GM12865 (cell line): Measurements from ENCODE around the gene SEL1L2.

Source experiments
- DNase-seq: peaks from one replicate; pipeline ENCODE4 v3.0.0; 2010; ENCODE audit warnings: low read depth
- H3K4me3 ChIP-seq: 2 replicates; pipeline ENCODE4 v1.5.1; 2011; ENCODE audit warnings: mild to moderate bottlenecking, low read depth, low read length, control low read depth
- CTCF ChIP-seq: IDR thresholded peaks from 2 replicates; pipeline ENCODE4 v1.5.1; 2011; ENCODE audit warnings: low read length, control low read depth, low read depth, inconsistent platforms; ENCODE audit not compliant: insufficient read depth; ENCODE audit errors: missing control alignments

Gene SEL1L2

GRCh38 chr20:13852306-13852705 is 138.1 kb downstream of the SEL1L2 start:
- DNase-seq: no peak
- no peak for TF ChIP-seq CTCF
- H3K4me3 ChIP-seq: no peak overlapping the region

GRCh38 chr20:13851279-13851678 is 139.1 kb downstream of the SEL1L2 start:
- DNase-seq: no peak

DNA sequence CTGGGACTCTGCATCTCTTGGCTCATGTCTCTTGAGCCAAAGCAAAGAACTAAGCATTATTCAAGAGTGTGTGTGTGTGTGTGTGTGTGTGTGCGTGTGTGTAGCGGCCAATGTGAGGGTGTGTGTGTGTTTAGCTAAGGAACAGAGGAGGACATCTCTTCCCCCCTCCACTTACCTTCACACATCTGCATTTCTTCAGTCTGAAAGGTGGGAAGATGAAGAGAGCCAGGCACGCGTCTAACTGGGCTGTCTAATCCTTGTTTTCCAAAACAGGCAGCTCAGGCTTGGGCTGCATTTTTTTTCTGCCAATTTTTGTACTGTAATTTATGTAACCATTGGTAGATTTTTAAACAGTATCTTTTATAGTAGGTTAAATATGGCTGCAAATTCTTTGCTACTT is 146.1 kb downstream of the SEL1L2 start:
- no peak for TF ChIP-seq CTCF
- DNase-seq: no peak
- H3K4me3 ChIP-seq: no peak overlapping the region

More at GRCh38 chr20:13851279-13851678, 139.1 kb downstream of the SEL1L2 start:
- no peak for TF ChIP-seq CTCF
- no peak overlapping the region for H3K4me3 ChIP-seq

DNA sequence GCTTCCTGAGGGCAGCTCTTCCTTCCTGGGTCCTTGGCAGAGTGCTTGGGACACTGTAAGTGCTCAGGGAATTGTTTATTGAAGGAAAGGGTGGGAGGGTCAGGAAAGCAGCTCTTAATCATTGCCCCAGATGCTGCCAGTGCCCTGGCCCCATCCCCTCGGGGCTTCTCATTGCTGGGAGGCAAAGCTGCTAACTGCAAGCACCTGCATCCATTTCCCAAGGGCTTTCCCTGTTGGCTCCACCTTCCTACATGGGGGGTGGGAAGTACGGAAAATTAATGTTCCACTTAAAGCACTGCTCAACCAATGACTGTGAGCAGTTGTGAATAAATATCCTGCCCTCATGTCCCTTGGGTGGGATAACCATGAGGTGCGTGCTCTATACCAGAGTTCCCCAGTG is 149.2 kb downstream of the SEL1L2 start:
- no peak for TF ChIP-seq CTCF
- no peak overlapping the region for H3K4me3 ChIP-seq
- DNase-seq: no peak

DNA sequence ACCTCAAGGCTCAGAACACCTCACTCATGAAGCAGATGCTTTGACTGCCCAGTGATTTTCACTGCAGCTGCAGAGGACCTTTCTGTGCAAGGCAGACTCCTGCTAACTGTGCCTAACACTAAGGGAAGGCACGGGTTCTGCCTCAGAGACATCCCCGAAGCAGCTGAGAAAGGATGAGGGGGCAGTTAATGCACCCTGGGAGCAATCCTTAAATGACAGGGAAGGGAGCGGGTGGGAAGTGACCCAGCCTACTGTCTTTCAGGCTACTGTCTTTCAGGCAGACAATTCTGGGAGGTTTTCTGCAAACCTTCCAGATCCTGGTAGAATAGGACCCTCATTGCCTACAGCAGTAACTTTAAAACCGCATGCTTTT is 150.3 kb downstream of the SEL1L2 start:
- no peak for DNase-seq
- no peak overlapping the region for H3K4me3 ChIP-seq
- no peak for TF ChIP-seq CTCF

DNA sequence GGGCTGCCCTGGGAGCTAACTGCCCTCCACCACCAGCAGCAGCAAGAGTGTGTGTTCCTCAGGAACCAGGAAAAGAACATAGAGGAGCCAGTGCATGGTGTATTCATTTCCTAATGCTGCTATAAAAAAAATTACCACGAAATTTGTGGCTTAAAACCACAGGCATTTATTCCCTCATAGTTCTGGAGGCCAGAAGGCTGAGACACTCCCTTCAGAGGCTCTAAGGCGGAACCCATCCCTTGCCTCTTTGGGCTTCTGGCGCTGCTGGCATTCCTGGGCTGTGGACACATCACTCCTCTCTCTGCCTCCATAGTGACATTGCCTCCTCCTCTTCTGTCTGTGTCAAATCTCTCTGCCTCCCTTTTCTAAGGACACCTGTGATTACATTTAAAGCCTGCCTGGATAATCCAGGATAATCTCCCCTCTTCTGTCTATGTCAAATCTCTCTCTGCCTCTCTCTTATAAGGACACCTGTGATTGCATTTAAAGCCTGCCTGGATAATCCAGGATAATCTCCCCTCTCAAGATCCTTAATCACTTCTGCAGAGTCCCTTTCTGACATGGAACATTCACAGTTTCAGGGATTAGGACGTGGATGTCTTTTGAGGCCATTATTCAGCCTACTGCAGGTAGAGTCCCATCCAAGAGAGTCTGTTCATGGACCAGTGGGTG is 150.9 kb downstream of the SEL1L2 start:
- no peak for DNase-seq
- H3K4me3 ChIP-seq: no peak overlapping the region
- TF ChIP-seq CTCF: no peak

DNA sequence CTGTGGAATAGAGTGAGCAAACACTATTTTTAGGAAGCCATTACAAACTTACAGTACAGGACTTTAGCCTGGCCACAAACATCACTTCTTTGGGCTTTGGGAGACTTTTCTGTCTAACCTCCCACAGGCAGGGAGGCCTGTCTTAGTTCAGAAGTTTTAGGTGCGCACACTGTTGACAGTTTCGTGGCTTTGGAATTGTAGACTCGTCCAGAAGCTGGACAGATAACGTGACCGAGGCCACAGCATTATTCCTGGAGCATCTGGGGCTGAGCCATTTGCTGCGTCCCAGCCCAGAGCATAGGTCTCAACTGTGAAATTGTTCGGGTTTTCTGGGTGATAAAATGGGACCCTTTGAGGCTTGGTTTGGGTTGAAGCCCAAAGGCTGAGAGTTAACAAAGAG is 151.8 kb downstream of the SEL1L2 start:
- TF ChIP-seq CTCF: no peak
- no peak overlapping the region for H3K4me3 ChIP-seq
- no peak for DNase-seq
